ENCODE measurements around the gene KRTAP10-12. TPM values are rescaled to one million over a fixed set of nuclear protein-coding genes. Genes with fewer than 3 reads are reported as not detected.

The KRTAP10-12 gene
- total and polyA plus RNA-seq, 11 donors: not detected

DNA sequence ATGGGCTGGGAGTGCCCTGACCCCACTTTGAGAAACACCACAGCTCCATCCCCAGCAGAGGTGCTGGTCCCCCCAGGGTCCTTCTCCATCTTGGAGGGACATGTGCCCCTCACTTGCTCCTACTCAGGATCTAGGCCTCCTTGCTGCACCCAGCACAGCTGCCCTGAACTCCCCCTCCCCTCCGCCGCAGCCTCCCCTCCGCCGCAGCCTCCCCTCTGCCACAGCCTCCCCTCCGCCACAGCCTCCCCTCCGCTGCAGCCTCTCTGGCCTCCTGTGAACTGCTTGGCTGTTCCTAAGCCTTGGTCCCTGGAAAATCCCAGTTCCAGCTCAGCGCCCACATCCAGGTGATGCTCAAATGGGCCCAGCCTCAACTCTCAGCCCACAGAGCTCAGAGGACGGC is 30.3 kb downstream of the KRTAP10-12 start:
- intact Hi-C loops (cut with DNase I): loop anchor here in 1 of 10 donors (10.0 kb wide), 1 partner anchor 63 kb away; the partner anchor contains the start of gene KRTAP12-2
- no peak for TF ChIP-seq POLR2A (IDR thresholded peaks at IDR 0.05)
- TF ChIP-seq, protein P1, sequence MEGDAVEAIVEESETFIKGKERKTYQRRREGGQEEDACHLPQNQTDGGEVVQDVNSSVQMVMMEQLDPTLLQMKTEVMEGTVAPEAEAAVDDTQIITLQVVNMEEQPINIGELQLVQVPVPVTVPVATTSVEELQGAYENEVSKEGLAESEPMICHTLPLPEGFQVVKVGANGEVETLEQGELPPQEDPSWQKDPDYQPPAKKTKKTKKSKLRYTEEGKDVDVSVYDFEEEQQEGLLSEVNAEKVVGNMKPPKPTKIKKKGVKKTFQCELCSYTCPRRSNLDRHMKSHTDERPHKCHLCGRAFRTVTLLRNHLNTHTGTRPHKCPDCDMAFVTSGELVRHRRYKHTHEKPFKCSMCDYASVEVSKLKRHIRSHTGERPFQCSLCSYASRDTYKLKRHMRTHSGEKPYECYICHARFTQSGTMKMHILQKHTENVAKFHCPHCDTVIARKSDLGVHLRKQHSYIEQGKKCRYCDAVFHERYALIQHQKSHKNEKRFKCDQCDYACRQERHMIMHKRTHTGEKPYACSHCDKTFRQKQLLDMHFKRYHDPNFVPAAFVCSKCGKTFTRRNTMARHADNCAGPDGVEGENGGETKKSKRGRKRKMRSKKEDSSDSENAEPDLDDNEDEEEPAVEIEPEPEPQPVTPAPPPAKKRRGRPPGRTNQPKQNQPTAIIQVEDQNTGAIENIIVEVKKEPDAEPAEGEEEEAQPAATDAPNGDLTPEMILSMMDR (IDR thresholded peaks at IDR 0.05): no peak
- DNase-seq (no peak), ATAC-seq (no peak)
- WGBS, 4 donors: 94 to 97% (median 95%) methylated on average over 7 to 8 of the region's 8 CpGs
- Histone ChIP-seq H3K27me3 (peaks cover 10 to 56% (median 19%) of the 10 kb centered on the region in 9 donors), H3K9me3 (no peaks in the 10 kb centered on the region), H3K36me3 (no peaks in the 10 kb centered on the region), H3K4me1 (peaks cover 0 to 11% (median 0%) of the 10 kb centered on the region in 12 donors), H3K27ac (no peak overlapping the region), H3K4me3 (no peak overlapping the region)

DNA sequence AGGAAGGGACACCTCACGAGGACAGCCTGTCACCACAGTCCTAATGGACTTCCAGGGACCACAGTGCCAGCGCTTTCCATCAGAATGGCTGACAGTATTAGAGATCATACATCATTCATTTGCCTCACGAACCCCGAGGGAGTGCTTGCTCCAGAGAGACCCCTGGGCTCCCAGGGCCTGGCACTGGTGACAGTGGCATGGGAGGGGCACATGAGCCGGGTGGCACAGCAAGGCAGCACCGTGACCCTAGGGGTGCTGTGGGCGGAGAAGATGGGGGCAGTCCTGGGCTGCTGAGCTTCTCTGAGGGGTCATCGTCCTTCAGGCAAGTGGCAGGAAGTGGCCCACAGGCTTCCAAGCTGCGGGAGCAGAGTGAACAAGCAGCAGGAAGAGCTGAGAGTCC is 30.8 kb downstream of the KRTAP10-12 start:
- WGBS, 4 donors: 68 to 78% (median 72%) methylated on average over 5 to 9 of the region's 9 CpGs
- intact Hi-C loops (cut with DNase I): loop anchor here in 1 of 10 donors (10.0 kb wide), 1 partner anchor 63 kb away; the partner anchor contains the start of gene KRTAP12-2
- peaks cover 9 to 51% (median 17%) of the 10 kb centered on the region in 9 donors for H3K27me3 ChIP-seq
- DNase-seq (no peak), ATAC-seq (no peak)
- no peaks in the 10 kb centered on the region for H3K36me3 ChIP-seq
- H3K4me1 ChIP-seq: peaks cover 0 to 11% (median 0%) of the 10 kb centered on the region in 12 donors
- TF ChIP-seq POLR2A (IDR thresholded peaks at IDR 0.05): no peak
- TF ChIP-seq, protein P1 (IDR thresholded peaks at IDR 0.05): no peak
- H3K4me3 ChIP-seq: no peak overlapping the region
- H3K9me3 ChIP-seq: no peaks in the 10 kb centered on the region
- H3K27ac ChIP-seq: no peak overlapping the region

DNA sequence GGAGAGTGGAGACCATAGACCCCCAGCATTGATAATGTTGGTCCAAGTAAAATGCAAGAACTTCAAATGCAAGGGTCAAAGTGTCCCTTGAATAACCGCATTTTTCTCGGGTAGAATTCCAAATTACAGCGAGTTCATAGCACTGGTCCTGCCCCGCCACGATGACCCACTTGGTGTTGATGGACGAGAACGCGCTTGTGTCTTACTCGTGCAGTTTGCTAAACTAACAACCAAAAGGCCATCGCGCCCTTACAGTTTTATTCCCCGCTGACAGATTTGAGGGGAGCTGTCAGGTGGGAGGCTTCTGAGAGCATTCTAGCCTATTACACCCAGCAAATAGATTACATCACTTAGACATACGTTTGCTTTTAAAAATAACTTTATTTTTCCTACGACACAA is 31.7 kb downstream of the KRTAP10-12 start:
- no peaks in the 10 kb centered on the region for H3K9me3 ChIP-seq
- H3K4me3 ChIP-seq: no peak overlapping the region
- H3K27me3 ChIP-seq: peaks cover 3 to 42% (median 12%) of the 10 kb centered on the region in 9 donors
- WGBS, 4 donors: 89 to 93% (median 90%) methylated on average over 14 of the region's 14 CpGs
- H3K27ac ChIP-seq: no peak overlapping the region
- intact Hi-C loops (cut with DNase I): loop anchor here in 1 of 10 donors (10.0 kb wide), 1 partner anchor 64 kb away; the partner anchor contains the start of gene KRTAP12-2
- DNase-seq: no peak
- TF ChIP-seq, protein P1 (IDR thresholded peaks at IDR 0.05): no peak
- TF ChIP-seq POLR2A (IDR thresholded peaks at IDR 0.05): no peak
- ATAC-seq: no peak
- H3K4me1 ChIP-seq: peaks cover 0 to 2% (median 0%) of the 10 kb centered on the region in 12 donors
- H3K36me3 ChIP-seq: no peaks in the 10 kb centered on the region

DNA sequence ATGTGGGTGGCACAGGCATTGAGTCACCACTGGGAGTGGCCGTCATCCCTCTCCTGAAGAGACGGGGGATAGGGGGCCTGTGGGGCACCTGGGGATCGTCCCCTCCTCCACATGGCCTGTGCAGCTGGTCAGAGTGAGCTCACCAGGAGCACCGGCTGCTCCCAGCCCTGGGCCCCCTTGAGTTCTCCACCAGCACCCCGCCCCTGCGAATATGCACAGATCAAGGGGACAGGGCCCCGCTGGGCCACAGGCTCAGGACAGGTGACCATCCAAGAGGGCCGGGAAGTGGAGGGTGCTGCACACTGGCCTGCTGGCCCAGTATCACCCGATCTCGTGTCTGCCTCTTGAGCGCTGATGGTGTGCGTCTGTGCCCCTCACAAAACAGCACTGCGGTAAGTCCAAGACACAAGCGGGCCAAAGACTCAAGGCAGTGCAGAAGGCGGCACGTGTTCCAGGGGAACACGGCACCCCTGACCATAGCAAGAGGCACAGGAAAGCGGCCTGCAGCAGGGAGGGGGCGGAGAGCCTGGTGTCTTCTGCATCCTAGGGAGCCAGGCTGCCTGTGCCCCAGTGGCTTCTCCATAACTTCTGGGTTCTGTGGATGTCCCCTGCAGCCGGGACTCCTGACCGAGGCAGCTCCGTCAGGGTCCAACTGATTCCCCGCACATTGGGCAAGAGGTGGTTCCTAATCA is 32.5 kb downstream of the KRTAP10-12 start:
- DNase-seq (no peak), ATAC-seq (no peak)
- H3K36me3 ChIP-seq: no peaks in the 10 kb centered on the region
- no peaks in the 10 kb centered on the region for H3K9me3 ChIP-seq
- H3K4me1 ChIP-seq: no peaks in the 10 kb centered on the region
- 90 to 93% (median 90%) methylated on average over 20 to 23 of the region's 23 CpGs for WGBS, 4 donors
- TF ChIP-seq, protein P1 (IDR thresholded peaks at IDR 0.05): no peak
- intact Hi-C loops (cut with DNase I): loop anchor here in 2 of 10 donors (10.0 kb wide), 2 partner anchors 65 to 215 kb away; partner anchors contain the start of gene KRTAP12-2 (in 1 of the 2)
- no peak overlapping the region for H3K27ac ChIP-seq
- H3K4me3 ChIP-seq: no peak overlapping the region
- H3K27me3 ChIP-seq: peaks cover 0 to 34% (median 5%) of the 10 kb centered on the region in 9 donors

All from heart left ventricle (tissue), 16 donors.